ENCODE measurements around the gene TBCCD1. TPM values are rescaled to one million over a fixed set of nuclear protein-coding genes. Genes with fewer than 3 reads are reported as not detected.

The TBCCD1 gene
- total and polyA plus RNA-seq, 2 of the 4 experiments (the other 2 are of a cell fraction), result 7.9 to 19.7 TPM

- intact Hi-C loops (cut with micrococcal nuclease), result no loop called here
- CTCF ChIA-PET, result interaction anchor here (1.4 to 1.7 kb wide), 2 partner anchors 14 to 16 kb away, joined by 4 to 7 read pairs; no protein-coding TSS in a partner anchor
Observed at GRCh38 chr3:186600896-186601295, 33.8 kb upstream of the TBCCD1 start.

More at GRCh38 chr3:186600896-186601295, 33.8 kb upstream of the TBCCD1 start:
- no peak overlapping the region for H3K14ac ChIP-seq (replicated peaks; ENCODE audit: low read depth, low read length)
- no peak overlapping the region for H2BK5ac ChIP-seq (ENCODE audit: low read depth, low read length, poor library complexity, severe bottlenecking)
- no CpG with 5 or more reads among the region's 3 CpGs for WGBS, 2 experiments (ENCODE audit: extremely low coverage in 2 of 2, insufficient read length in 1 of 2)
- no peak overlapping the region for H3K18ac ChIP-seq (ENCODE audit: low read depth, low read length)
- no peak overlapping the region for H3K4ac ChIP-seq (ENCODE audit: low read depth, low read length)
- no peak overlapping the region for H2BK15ac ChIP-seq (ENCODE audit: low read depth, low read length)
- H3K27ac ChIP-seq (ENCODE audit: insufficient read depth, low read length), result no peak overlapping the region
- no peaks in the 10 kb centered on the region for H3K9me3 ChIP-seq (ENCODE audit: control insufficient read depth, insufficient read depth, low read length)
- no peak overlapping the region for H4K91ac ChIP-seq (ENCODE audit: insufficient read depth, low read depth, low read length)
- H2AFZ ChIP-seq (replicated peaks; ENCODE audit: low read length, poor library complexity), result no peak overlapping the region
- no peak overlapping the region for H4K8ac ChIP-seq (ENCODE audit: low read depth in 2 of 2, low read length in 2 of 2)
- H3K9ac ChIP-seq (ENCODE audit: low read depth, low read length), result no peak overlapping the region
- H2AK5ac ChIP-seq (ENCODE audit: low read depth, low read length), result no peak overlapping the region
- no peaks in the 10 kb centered on the region for H4K20me1 ChIP-seq (ENCODE audit: insufficient read depth, low read length)
- H4K5ac ChIP-seq (ENCODE audit: low read depth, low read length), result no peak overlapping the region
- DNase-seq, result no peak
- H3K56ac ChIP-seq (ENCODE audit: extremely low read depth, insufficient read depth, low read length), result no peak overlapping the region
- in situ Hi-C loops (cut with MboI; ENCODE audit: low sequenced_read_pairs), result no loop called here
- H3K4me2 ChIP-seq (ENCODE audit: low read depth, low read length), result no peak overlapping the region
- no peaks in the 10 kb centered on the region for H3K79me1 ChIP-seq (ENCODE audit: low read depth in 1 of 2, low read length in 2 of 2)
- BruUV-seq (replicated peaks), result no TSS peak
- dilution Hi-C loops (cut with HindIII; ENCODE audit: low sequenced_read_pairs, unreplicated experiment), result no loop called here
- H2AK9ac ChIP-seq (replicated peaks; ENCODE audit: low read depth, low read length, poor library complexity), result no peak overlapping the region
- no peak overlapping the region for H2BK120ac ChIP-seq (ENCODE audit: low read depth, low read length)
- no peaks in the 10 kb centered on the region for H3K4me1 ChIP-seq (ENCODE audit: control insufficient read depth, insufficient read depth, low read length)
- H2BK20ac ChIP-seq (ENCODE audit: low read depth, low read length), result no peak overlapping the region
- no peak overlapping the region for H3K23ac ChIP-seq (ENCODE audit: low read depth, low read length)
- peaks cover 9% of the 10 kb centered on the region for H3K27me3 ChIP-seq (ENCODE audit: control insufficient read depth, insufficient read depth, low read length)
- H3K4me3 ChIP-seq (ENCODE audit: insufficient read depth, low read depth, low read length), result no peak overlapping the region
- H3K9me1 ChIP-seq (ENCODE audit: insufficient read depth, low read length), result no peaks in the 10 kb centered on the region
- no peaks in the 10 kb centered on the region for H3K36me3 ChIP-seq (ENCODE audit: control insufficient read depth, insufficient read depth, low read length)
- no peak for ATAC-seq (ENCODE audit: low read depth)
- POLR2A ChIA-PET (ENCODE audit: unreplicated experiment), result no interaction called here
- TF ChIP-seq CHD1 (IDR thresholded peaks at IDR 0.05; ENCODE audit: low read depth, low read length) (no peak), MAFK (IDR thresholded peaks at IDR 0.05; ENCODE audit: low read depth, low read length) (no peak), BHLHE40 (IDR thresholded peaks at IDR 0.05; ENCODE audit: low read depth, low read length) (no peak), RAD21 (IDR thresholded peaks at IDR 0.05; ENCODE audit: low read length) (no peak), USF2 (IDR thresholded peaks at IDR 0.05; ENCODE audit: low read depth, low read length) (no peak), RFX5 (IDR thresholded peaks at IDR 0.05; ENCODE audit: low read depth, low read length) (no peak), MAZ (IDR thresholded peaks at IDR 0.05; ENCODE audit: borderline replicate concordance, low read depth, low read length) (no peak), FOS (IDR thresholded peaks at IDR 0.05; ENCODE audit: low read depth, low read length) (no peak), MXI1 (IDR thresholded peaks at IDR 0.05; ENCODE audit: borderline replicate concordance, low read depth, low read length) (no peak), SMC3 (IDR thresholded peaks at IDR 0.05; ENCODE audit: low read depth, low read length) (no peak)
- TF ChIP-seq, protein P1, sequence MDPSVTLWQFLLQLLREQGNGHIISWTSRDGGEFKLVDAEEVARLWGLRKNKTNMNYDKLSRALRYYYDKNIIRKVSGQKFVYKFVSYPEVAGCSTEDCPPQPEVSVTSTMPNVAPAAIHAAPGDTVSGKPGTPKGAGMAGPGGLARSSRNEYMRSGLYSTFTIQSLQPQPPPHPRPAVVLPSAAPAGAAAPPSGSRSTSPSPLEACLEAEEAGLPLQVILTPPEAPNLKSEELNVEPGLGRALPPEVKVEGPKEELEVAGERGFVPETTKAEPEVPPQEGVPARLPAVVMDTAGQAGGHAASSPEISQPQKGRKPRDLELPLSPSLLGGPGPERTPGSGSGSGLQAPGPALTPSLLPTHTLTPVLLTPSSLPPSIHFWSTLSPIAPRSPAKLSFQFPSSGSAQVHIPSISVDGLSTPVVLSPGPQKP (IDR thresholded peaks at IDR 0.05; ENCODE audit: borderline replicate concordance, low read depth, low read length), result no peak
- TF ChIP-seq, protein P2, sequence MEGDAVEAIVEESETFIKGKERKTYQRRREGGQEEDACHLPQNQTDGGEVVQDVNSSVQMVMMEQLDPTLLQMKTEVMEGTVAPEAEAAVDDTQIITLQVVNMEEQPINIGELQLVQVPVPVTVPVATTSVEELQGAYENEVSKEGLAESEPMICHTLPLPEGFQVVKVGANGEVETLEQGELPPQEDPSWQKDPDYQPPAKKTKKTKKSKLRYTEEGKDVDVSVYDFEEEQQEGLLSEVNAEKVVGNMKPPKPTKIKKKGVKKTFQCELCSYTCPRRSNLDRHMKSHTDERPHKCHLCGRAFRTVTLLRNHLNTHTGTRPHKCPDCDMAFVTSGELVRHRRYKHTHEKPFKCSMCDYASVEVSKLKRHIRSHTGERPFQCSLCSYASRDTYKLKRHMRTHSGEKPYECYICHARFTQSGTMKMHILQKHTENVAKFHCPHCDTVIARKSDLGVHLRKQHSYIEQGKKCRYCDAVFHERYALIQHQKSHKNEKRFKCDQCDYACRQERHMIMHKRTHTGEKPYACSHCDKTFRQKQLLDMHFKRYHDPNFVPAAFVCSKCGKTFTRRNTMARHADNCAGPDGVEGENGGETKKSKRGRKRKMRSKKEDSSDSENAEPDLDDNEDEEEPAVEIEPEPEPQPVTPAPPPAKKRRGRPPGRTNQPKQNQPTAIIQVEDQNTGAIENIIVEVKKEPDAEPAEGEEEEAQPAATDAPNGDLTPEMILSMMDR (conservative IDR thresholded peaks at IDR 0.05; ENCODE audit: low read depth, low read length), result no peak

All from IMR-90 (cell line).